Measurements from ENCODE around the gene FOXD2.

DNA sequence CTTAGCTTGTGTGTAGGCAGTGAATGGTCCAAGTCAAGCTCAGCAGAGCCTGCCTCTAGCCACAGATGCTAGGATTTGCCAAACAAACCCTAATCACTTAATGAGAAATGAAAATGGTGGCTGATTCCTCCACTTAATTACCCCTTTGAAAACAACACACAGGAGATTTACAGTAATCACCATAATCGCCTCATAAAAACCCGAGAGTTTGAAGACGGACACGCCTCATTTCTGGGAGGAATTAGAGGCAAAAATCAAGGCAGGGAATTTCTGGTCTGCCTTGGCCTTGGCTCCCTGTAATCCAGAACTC is 38.0 kb upstream of the FOXD2 start:
- TF ChIP-seq, protein P1, sequence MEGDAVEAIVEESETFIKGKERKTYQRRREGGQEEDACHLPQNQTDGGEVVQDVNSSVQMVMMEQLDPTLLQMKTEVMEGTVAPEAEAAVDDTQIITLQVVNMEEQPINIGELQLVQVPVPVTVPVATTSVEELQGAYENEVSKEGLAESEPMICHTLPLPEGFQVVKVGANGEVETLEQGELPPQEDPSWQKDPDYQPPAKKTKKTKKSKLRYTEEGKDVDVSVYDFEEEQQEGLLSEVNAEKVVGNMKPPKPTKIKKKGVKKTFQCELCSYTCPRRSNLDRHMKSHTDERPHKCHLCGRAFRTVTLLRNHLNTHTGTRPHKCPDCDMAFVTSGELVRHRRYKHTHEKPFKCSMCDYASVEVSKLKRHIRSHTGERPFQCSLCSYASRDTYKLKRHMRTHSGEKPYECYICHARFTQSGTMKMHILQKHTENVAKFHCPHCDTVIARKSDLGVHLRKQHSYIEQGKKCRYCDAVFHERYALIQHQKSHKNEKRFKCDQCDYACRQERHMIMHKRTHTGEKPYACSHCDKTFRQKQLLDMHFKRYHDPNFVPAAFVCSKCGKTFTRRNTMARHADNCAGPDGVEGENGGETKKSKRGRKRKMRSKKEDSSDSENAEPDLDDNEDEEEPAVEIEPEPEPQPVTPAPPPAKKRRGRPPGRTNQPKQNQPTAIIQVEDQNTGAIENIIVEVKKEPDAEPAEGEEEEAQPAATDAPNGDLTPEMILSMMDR (IDR thresholded peaks at IDR 0.05; ENCODE audit: low read depth, low read length), result no peak
- TF ChIP-seq, protein P2, sequence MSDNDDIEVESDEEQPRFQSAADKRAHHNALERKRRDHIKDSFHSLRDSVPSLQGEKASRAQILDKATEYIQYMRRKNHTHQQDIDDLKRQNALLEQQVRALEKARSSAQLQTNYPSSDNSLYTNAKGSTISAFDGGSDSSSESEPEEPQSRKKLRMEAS (IDR thresholded peaks at IDR 0.05; ENCODE audit: low read depth, low read length), result no peak
- TF ChIP-seq POLR2A (IDR thresholded peaks at IDR 0.05; ENCODE audit: extremely low read depth, insufficient read length) (no peak), MYC (IDR thresholded peaks at IDR 0.05; ENCODE audit: low read depth, low read length) (no peak)

All from NB4 (cell line).